GM12873 (cell line): ENCODE results near the gene FKBP6.

Experiments
- TF ChIP-seq, protein P1 (sequence below): IDR thresholded peaks from 2 replicates; pipeline ENCODE4 v1.5.1; 2012; ENCODE audit warnings: low read depth, mild to moderate bottlenecking, moderate library complexity, low read length, control low read depth; ENCODE audit not compliant: insufficient read depth; ENCODE audit errors: missing control alignments

The FKBP6 gene

DNA sequence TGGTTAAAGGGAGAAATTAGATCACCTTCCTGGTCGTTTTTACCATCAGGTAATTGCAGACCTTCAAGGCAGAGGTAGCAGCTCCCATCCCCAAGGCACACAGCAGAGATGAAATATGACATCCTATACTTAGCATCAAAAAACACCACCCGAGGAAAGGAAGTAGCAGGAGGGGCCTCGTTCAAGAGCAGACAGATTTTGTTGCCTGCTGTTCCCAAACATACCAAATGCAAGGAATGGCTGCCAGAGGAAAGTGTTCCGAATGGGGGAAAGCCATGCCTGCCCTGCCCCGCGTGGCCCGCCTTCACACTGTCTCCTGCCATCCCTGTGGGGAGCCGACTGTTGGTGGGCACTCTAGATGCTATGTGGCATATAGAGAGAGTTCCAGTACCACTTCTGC lies 18.0 kb downstream of the FKBP6 start:
- TF ChIP-seq, protein P1, sequence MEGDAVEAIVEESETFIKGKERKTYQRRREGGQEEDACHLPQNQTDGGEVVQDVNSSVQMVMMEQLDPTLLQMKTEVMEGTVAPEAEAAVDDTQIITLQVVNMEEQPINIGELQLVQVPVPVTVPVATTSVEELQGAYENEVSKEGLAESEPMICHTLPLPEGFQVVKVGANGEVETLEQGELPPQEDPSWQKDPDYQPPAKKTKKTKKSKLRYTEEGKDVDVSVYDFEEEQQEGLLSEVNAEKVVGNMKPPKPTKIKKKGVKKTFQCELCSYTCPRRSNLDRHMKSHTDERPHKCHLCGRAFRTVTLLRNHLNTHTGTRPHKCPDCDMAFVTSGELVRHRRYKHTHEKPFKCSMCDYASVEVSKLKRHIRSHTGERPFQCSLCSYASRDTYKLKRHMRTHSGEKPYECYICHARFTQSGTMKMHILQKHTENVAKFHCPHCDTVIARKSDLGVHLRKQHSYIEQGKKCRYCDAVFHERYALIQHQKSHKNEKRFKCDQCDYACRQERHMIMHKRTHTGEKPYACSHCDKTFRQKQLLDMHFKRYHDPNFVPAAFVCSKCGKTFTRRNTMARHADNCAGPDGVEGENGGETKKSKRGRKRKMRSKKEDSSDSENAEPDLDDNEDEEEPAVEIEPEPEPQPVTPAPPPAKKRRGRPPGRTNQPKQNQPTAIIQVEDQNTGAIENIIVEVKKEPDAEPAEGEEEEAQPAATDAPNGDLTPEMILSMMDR: no peak

DNA sequence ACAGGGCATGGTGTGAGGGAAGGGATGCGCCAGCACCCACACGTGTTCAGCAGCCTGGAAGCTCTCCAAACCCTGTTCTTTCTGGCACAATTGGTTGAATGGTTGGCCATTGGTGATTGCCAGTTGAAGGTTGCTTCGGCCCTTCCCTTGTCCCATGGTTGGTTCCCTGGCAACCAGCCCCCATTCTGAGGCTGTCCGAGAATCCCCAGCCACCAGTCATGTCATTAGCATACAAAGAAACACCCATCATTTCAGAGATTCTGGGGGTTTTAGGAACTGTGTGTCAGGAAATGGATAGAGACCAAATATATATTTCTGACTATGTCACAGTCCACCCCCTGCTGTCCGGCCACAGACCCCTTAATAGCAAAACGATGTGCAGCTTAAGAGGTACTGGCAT lies 21.8 kb downstream of the FKBP6 start:
- TF ChIP-seq, protein P1: no peak

DNA sequence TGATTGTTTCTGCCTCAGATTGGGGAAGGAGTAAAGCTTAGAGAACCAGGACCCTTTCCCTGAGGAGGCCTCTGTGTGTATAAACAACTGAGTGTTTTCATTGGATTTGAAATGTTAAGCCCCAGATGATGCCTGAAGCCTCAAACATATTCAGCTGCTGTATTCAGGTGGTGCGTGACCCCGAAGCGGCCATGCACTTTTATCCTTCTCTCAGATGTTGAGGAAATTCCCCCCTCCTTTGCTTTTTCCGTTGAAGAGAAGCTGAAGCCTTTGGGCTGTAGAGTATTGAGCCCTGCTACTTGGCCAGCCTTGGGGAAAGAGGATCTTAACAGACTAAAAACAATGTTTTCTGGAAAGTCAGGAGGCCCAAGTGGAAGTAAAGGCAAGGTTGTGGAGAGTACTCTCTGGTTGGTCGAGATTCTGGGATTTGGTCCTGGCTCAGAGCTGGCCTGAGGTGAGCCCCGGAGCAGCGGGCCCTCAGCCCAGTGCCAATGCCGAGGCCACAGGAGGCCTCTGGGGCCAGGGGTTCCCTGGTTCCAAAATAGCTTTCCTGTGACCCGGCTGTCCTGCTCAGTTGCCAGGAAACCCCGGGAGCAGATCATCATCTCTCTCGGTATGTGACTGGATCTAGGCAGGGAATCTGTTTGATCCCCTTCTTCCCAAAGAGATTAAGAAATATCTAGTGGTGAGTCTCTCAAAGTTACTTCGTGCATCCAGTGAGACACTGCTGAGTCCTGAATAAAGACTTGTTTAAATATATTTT lies 22.5 kb downstream of the FKBP6 start:
- TF ChIP-seq, protein P1: no peak

DNA sequence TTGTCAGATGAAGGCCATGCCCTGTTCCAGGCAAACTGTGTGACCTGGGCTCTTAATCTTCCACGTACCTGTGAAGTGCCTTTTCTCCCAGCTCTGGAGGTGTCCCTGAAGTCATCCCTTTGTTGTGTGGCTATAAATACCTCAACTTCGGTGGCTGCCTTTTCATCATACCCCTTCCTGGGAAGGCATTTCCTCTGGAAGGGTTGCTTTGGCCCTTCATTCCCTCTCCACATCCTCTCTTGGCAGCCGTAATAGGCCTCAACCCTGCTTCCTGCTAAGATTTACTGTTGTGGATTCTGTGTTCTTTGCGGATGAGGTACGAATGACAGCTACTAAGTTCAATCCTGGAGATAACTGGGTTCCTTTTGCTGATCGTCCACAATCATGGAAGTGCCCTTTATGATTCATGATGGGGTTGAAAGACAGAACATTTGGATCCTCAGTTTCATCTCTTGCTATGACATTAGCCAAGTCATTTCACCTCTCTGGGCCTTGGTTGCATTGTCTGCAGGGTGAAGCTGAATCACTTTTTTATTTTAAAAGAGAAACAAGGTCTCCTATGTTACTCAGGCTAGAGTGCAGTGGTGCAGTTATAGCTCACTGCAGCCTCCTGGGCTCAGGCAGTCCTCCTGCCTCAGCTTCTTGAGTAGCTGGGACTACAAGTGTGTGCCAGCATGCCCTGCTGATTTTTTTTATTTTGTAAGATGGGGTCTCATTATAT lies 23.6 kb downstream of the FKBP6 start:
- TF ChIP-seq, protein P1: no peak

DNA sequence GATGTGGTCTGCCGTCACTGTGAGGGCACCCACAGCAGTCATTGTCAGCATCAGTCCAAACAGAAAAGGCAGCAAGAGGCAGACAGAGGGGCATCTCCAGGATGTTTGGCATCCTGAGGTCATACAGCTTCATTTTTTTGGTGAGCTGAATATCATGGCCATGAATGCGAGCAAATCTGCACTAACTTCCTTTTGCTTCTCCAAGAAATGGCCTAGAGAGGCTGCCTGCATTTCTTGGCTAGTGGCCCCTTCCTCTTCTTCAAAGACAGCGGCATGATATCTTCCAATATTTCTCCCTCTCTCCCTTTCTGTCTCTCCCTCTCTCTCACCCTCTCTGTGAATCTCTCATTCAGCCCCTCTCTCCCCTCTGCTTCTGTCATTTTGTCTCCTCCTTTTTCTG lies 24.8 kb downstream of the FKBP6 start:
- TF ChIP-seq, protein P1: no peak

DNA sequence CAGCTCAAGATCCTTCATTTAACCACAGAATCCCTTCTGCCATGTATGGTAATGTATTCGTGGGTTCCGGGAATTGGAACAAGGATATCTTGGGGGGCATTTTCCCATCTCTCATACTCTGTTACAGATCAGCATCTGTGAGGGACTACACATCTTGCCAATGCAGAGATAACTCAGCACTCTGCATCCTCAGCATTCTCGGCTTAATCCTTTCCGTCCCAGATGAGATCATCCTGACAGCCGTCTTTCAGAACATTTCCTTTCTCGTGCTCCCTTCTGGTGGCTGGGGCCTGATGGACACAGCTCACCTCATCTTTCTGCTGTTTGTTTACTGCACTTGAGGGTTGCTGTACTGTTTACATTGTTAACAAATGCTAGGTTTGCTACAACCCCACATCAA lies 25.3 kb downstream of the FKBP6 start:
- TF ChIP-seq, protein P1: no peak

DNA sequence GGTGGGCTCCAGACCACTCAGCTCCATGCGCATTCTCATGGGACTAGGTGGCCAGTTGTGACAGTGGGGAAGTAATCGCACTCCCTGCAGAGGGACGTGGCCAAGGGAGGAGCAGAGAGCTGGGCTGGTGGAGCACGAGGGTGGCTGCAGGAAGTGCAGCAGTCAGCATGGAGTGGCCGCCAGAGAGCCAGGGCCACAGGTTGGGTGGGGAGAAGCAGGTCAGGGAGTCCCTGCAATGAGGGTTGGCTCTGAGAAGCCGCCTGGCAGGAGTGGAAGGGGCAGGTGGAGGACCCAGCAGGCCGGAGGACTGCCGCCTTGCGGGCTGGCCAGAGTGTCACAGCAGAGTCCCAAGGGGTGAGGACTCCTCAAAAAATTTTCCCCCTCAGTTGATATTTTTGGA lies 26.2 kb downstream of the FKBP6 start:
- TF ChIP-seq, protein P1: no peak
